ENCODE results near the gene TMEM185B. TPM values are rescaled to one million over a fixed set of nuclear protein-coding genes. Genes with fewer than 3 reads are reported as not detected.

The TMEM185B gene
- polyA plus RNA-seq, 1 donor: 13.1 TPM

DNA sequence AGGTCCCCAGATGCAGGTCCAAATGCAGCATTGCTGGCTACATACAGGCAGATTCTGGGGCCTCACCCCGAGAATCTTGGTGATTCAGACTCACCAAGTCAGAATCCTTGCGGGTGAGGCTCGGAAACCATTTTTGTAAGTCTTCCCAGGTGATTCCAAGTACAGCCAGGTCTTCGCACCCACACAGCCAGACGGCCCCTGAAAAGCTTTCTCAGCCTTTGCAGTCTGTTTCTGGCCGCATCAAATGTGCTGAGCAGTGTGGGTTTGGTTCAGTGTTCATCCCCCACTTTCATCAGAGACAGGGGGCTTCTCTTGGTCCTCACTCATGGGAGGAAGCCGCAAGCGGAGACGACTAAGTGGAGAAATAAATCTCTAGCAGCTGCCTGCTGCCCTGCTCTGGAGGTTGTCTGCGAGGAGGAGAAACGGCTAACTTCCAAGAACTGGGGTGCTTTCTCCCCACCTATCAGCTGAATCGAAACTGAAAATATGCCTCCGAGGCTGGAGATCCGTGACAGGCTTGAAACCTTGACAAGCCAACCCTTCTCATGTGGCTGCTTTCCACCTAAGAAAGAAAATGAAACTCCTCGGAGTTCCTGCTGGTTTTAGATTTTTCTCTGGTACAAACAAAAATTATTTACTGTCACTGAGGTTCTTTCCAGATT lies 8.9 kb upstream of the TMEM185B start:
- no peak for DNase-seq (ENCODE audit: low read depth)

DNA sequence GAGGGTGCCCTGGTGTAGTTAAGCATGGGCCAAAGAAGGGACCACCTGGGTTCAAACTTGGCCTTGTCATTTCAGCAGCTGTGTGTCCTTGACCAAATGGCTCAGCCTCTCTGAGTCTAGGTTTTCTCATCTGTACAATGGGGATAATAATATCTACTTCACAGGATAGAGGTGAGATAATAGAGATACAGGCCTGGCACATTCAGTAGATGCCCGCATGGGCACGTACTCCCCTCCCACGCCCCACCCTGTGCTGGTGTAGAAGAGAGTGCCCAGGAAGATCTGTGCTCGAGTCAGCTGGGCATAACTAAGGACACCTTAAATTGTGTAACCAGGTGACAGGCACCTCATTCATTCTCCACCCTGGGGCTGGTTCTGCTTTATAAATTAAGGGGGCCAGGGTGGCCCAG lies 8.4 kb upstream of the TMEM185B start:
- no peak for DNase-seq (ENCODE audit: low read depth)

DNA sequence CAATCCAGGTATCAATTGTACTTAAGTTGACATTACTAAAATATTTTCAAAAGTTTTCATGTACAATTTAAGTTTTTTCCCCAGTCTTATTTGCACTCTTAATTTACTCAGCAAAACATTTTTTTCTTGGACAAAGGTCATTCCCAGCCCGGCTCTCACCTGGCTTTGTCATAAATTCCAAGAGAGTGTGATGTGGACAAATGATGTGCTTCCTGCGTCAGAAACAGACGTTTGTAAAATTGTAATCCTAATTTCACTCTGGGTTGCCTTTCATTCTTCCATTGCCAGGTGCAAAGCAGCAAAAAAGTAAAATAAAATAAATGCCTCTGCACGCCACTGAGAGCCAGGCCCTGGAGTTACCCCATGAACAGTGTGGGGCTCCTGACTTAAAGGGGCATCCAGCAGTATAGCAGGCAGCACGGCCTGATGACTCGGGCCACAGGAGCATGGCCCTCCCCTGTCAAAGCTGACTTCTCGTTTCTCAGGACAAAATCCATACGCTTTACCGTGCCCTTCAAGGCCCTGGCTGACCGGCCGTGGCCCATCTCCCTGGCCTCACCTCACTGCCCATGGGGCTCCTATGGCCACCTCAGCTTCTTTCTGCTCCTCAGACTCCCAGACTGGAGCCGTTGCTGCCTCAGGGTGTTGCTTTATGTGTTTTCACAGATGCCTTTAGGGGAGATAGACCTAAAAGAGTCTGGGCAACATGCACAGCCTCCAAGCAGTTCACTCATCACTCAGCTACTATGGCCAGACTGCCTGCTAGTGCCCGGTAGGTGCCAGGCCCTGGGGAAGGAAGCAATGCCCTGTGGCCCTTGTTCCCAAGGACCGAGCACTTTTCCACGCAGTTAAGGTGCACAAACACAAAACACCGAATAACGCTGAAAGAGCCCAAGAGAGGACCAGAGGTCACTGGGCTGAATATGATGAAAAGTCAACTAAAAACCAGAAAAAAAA lies 7.6 kb upstream of the TMEM185B start:
- no peak for DNase-seq (ENCODE audit: low read depth)

DNA sequence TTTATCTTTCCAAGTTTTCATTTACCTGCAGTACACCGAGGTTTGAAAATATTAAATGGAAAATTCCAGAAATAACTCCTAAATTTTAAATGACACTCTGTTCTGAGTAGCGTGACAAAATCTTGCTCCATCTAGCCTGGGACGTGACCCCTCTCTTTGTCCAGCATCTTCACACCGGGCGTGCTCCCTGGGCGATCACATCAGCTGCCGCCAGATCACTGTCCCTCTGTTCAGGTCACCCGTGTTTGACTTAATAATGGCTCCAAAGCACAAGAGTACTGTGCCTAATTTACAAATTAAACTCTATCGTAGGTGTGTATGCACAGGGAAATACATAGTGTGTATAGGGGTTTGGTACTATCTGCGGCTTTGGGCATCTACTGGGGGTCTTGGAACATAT lies 6.1 kb upstream of the TMEM185B start:
- no peak for DNase-seq (ENCODE audit: low read depth)

DNA sequence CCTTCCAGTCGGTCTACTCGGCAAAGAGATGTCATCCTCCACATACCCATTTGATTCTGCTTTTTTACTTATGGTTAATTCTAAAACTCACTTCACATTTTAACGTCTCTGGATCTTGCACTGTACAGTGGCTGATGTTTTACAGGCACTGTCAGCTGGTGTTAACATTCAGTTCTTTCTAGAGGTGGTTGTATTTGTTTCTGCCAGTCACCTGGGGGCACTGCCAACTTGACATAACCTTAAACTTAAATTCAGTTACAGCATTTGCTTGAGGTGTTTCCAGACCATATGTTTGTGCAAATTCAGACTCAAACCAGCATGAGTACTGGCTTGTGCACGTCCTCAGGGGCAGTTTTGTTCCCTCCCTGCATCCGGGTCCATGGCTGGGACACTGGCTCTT lies 5.3 kb upstream of the TMEM185B start:
- no peak for DNase-seq (ENCODE audit: low read depth)

DNA sequence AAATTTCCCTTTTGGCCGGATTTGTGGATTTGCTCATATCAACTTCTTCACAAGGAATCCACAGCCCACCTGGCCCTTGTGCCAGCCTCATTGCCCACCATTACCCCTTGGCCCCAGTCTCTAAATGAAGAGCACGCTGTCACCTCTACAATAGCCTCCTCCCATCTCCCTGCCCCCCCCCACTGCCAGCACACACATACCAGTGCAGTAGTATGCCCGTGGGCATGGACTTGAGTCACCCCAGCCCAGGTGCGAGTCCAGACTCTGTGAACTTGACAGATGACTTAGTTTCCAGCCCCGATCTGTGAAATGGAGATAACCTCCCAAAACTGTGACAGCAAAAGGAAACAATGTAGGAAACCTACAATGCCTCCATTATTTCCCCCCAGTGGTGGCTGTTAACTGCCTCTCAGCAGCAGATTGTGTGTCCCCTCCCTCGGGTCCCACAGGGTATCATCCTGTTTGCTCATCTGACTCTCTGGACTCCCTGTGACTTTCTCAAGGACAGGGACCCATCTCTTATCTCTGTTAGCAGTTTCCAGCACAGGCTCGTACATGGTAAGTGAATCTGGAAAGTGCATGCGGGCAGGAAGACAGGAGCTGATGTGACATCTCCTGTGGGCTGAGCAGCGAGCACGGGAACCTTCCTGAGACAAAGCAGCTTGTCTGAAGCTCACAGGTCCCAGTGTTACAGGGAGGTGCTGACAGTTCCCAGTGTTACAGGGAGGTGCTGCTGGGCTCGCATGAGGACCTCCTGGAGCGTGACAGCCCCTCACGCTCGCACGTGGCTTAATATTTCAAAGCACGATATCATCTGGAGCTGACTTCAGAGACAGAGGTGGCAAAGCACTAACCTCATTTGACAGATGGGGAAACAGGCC lies 4.2 kb upstream of the TMEM185B start:
- no peak for DNase-seq (ENCODE audit: low read depth)

DNA sequence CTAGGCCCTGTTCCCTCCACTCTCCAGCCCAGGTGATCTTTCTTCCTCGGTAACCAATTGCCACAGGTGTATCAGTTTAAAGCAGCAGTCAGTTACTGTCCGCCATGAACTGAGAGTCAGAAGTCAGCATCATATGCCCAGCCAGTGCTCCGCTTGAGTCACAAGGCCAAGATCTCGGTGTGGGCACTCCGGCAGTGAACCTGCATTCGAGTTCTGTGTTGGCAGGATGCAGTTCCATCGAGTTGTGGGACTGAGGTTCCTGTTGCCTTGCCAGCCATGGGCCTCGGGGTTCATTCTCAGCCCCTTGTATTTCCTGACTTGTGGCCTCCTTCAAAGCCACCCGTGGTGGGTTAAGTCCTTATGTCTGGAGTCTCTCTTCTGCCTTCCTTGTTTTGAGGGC lies 3.1 kb upstream of the TMEM185B start:
- no peak for DNase-seq (ENCODE audit: low read depth)

DNA sequence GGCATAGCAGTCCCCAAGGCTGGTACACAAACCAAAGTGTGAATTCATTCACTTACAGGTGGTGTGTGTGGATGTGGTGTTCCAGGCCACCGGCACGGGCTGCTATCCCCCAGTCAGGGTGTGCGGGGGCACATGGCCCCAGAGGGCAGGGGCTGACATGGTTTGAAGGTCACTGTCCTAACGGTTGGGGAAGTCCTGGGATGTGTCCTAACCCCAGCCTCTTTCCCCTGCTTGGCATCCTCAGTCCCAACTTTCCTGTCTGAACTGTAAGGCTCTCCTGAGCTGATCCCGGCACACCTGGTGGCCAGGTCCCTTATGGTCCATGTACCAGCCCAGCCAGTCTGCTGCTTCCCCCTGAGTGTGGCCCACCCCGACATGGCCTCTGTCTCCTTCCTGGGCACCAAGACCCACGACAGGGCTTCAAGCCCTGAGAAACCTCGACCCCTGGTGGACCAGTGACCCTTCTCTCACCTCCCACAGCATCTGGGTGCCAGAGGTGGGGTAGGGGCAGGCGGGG lies 2.4 kb upstream of the TMEM185B start:
- DNase-seq (ENCODE audit: low read depth): no peak

DNA sequence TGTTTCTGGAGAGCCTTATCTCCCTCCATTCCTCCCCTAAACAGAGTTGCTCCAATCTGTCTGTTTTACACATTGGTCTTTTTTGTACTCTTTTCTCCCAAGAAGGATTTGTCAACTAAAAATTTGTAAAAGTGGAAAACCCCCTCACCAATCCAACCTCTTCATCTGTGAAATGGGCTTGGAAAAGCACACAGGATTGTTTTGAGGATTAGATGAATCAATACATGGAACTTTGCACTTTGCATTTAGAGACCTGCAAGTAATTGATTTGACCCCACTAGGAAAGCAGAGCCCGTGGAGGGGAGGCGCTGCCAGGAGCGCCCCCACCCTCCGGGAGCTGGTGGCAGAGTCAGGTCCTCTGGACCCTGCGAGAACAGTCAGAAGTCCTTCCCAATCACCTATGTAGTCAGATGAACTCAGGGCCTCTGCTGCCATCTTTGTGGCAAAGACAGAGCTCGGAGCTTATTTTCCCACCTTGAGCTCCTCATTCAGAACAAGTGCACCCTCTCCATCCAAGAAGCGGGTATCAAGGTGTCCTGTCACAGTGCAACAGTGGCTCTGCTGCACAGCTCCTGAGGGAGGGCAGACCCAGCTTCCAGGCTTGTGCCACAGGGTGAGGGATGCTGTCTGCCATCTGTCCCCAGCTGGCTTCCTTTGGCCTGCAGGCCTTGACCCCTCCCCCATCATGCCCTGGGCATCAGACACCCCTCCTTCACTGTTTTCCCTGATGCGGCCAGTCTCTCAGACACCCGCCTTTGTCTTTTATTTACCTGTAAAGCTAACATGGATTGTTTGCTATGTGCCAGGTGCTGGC lies 1.7 kb upstream of the TMEM185B start:
- no peak for DNase-seq (ENCODE audit: low read depth)

DNA sequence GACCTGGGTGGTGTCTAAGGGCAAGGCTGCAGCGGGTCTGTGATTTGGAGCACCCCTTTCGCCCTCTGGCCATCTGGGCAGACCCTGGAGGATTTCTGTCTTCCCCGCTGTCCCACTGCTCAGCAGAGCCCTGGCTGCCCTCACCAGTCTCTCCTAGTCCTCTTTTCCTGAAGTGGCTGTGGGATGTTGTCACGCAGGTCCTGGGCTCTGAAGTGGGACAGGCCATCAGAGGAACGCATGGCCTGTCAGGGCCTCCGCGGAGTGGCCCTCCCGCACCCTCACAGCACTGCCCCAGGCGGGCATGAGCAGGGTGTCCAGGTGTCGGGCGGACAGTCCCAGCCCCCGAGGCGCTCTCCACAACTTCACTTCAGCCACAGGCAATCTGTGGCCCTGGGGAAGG lies 1.1 kb upstream of the TMEM185B start:
- no peak for DNase-seq (ENCODE audit: low read depth)

DNA sequence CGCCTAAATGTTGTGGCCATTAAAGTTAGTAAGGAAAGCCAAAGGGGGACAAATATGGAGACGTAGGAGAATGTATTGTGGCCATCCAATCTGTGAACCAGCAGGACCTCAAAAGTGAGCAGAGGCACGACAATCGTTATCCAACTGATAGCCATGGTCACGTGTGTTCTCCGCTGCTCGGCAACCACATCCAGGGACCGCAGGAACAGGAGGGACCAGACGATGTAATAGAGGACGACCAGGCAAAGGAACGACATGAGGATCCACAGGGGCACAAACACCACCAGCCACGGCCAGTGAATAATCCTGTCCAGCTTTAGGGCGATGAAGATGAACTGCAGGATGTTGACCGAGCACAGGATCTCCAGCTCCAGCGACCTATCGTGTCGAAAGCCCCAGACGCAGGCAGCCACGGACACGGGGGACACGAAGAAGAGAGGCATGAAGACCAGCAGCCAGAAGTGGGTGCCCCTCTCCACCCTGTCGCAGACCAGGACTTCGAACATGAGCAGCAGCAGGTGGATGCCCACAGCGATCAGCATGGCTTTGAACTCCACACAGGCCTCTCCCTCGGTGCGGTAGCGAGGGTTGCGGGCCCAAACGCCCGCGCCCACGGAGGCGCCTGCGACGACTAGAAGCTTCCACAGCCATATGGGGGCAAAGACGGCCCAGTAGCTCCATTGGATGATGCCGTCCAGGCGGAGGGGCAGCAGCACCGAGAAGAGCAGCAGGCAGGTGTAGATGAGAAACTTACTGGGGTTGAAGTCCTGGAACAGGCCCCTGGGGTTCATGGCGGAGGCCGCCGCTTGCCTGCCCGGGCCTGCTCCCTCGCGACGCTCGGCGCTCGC lies 790 bp downstream of the TMEM185B start:
- no peak for DNase-seq (ENCODE audit: low read depth)

DNA sequence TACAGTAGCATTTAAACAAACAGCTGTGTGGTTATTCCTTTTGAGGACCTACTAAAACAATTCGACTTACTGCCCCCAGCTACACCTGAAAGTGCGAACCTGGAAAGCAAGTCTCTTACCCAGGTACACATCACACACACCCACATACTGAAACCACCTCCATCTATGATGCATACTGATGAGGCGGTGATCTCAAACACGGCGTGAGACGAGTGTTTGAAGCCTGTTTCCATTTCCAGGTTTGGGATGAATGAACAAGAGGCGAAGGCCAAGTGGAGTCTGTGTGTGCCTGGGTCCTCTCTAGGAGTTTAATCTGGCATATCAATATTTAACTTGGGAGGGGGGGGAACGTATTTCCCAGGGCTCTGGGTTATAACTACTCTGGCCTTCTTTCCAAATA lies 1.6 kb downstream of the TMEM185B start:
- DNase-seq (ENCODE audit: low read depth): no peak

DNA sequence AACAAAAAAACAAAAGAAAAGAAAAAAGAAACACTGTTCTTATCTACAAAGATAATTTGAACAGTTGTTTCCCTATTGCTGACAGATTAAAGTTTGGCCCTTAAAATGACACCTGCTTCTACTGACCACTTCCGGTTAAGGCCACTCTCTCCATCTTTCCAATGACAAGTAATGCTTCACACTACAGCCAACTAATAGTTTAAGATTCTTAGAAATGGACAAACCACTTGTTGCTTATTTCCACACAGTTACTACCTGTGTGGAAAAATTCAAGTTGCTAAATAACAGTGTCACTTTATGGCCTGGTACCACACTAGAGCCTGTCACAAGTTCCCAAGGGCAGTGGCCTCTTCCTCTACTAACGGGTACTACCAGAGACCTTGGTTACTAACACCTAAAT lies 2.4 kb downstream of the TMEM185B start:
- no peak for DNase-seq (ENCODE audit: low read depth)

DNA sequence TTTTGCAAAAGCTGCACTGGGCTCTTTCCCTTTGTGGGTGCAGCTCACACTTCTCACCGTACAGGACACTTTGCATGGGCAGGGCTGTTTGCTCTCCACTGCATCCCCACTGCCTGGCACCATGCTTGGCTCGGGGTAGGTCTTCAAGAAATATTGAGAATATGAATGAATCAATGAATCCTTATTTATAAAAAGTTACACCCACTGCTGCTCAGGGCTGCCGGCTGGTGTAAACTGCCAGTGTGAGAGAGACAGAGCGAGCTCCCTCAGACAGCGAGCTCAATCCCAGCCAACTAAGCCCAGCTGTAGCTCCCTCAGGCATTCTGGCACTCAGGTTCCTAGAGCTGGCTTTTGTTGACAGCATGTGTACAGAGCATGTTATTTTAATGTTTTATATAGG lies 3.4 kb downstream of the TMEM185B start:
- no peak for DNase-seq (ENCODE audit: low read depth)

DNA sequence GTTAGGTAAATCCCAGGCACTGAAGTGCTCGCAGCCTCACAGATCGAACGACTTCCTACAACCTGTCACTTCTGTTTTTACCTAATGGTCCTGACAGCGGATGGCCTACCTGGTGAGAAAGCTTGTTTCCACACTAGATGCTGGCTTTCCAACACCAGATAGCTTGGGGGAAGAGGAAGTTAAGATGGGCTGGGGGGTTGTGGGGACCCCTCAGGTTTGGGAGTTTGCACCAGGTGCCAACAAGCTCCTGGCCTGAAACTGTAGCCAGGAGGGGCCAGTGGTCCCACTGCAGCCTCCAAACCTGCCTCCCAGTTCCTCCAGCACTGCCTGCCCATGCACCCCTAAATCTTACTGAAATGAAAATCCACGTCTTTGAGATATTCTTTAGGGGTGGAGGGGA lies 3.9 kb downstream of the TMEM185B start:
- DNase-seq (ENCODE audit: low read depth): no peak

DNA sequence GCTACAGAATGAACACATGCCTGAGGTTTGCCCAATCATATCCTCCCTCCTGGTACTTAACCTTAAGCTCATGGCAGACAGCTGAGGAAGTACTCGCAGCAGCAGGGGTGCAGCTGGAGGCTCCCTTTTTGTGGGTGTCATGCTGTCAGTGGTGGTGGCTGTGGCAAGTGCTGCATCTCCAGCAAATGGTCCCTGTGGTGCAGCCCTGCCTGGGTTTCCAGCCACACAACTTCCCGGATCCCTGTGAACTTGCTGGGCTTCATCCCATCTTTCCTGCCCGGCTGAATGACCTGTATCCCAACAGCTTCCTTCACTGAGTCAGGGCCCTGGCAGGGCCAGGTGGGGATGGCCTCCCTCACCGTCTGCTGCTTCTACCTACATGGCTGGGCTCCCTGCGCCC lies 5.0 kb downstream of the TMEM185B start:
- DNase-seq (ENCODE audit: low read depth): no peak

DNA sequence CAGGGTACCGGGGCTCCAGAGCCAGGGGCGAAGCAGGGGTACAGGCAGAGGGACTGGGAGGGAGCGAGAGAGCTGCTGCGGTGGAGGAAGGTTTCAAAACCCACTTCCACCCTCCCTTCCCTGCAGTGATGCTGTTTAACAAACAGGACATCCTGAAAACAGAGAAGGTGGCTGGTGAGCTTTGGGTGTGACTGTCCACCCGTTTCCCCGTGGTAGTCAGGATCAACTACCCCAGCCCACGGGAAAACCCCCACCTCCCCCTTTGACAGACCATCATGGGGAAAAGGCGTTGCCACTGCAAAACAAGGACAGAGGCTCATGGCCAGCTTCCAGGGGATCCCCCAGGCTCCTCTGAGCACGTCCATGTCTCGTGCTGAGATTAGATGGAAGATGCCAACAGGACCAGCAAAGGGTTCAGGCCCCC lies 12.9 kb downstream of the TMEM185B start:
- no peak for DNase-seq (ENCODE audit: low read depth)

DNA sequence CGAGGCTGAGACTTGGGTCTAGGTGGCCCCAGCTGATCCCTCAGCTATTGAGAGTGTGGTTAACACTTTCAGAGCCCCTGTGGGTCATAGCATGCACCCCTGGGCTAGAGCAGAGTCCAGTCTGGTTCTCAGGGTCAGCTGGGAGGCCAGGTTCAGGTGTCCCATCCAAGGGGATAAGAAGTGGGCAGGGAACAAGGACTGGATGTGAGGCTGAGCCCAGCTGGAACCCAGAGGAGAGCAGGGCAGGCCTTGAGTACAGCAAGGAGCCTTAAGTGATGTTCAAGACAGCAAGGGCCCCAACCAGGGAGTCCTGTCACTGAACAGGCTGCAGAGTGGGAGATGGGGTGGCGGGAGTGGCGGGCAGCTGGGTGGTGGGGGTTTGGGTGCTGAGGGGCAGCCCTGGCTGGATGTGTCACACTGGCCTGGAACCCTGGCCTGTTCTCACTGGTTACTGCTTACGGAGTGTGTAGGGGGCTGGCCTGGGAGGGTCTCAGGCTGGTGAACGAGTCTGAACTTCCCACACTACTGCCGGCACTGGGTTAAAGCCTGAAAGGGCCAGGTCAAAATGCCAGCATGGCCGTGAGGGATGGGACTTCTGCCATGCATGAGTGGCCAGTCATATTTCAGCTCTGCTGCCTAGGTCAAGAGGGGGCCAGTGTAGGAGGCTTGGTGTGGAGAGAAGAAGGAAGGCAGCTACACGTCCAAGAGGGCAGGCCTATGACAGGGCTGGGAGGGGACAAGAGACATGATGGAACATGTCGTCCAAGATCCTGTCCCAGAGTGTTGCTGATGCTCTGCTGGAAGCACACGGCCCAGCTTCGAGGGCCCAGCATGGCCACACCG lies 13.6 kb downstream of the TMEM185B start:
- DNase-seq (ENCODE audit: low read depth): no peak

Data from forelimb muscle (tissue), 1 donor.